Non-pigmented ciliary epithelial cell (primary cell): Measurements from ENCODE around the gene ATP6V0B.

Source experiments
- DNase-seq: peaks from one replicate; pipeline ENCODE4 v3.0.0-alpha.2; 2010; ENCODE audit warnings: low read depth

The ATP6V0B gene

DNA sequence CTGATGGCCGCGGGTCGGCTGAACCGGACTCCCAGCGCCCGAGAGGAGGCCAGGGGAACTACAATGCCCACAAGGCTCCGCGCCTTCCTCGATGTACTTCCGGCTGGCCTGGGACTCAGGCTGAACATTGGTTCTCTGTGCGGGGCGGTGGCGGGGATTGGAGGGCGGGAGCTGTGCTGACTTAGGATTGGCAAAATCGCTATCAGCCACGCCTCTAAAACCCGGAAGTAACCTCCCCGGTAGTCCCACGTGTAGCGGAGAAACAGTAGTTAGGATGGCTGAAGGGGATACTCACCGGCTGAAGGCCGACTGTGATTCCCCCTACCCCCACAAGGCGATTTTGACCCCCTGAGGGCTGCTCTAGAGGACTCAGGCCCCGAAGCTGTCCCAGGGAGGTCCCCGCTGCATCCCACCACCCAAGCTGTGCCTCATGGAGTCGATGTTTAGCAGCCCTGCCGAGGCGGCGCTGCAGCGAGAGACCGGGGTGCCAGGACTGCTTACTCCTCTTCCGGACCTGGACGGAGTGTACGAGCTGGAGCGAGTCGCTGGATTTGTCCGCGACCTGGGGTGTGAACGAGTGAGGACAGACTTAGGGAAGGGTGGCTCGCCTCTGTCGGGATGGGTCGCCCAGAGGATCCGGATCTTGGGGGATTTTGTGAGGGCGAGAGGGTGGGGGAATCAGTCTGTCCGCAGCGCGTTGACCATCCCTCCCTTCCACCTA lies 4.9 kb upstream of the ATP6V0B start, which contains the start of gene DPH2:
TSS of gene DPH2 (plus strand) at position 265 of the 721 bp plus-strand sequence. CDS start at position 431, 166 bp downstream.
- peak; percentile 93 for DNase-seq

DNA sequence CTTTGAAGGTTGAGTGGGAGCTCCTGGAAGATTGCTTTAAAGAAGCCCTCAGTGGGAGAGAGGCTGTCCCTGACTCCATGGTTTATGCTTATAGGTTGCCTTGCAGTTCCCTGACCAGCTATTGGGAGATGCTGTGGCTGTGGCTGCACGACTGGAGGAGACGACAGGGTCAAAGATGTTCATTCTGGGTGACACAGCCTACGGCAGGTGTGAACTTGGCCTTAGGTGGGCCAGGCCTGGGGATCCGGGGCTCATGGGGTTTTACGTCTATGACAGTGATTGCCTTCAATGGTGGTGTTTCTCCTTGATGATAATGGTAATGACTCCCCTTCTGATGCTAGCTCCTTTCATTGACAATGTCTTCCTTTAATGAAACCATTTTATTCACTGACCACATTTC lies 4.3 kb upstream of the ATP6V0B start:
- no peak for DNase-seq

DNA sequence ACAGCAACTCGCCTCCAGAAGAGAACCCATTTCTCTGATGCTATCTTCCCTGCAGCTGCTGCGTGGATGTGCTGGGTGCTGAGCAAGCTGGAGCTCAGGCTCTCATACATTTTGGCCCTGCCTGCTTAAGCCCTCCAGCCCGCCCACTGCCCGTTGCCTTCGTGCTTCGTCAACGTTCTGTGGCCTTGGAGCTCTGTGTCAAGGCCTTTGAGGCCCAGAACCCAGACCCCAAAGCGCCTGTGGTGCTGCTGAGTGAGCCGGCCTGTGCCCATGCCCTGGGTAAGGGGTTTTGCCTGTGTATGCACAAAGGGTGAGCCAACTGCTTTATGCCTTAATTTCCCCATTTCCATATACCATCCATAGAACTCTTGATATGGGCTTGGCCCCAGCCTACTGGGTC lies 3.8 kb upstream of the ATP6V0B start:
- DNase-seq = no peak

DNA sequence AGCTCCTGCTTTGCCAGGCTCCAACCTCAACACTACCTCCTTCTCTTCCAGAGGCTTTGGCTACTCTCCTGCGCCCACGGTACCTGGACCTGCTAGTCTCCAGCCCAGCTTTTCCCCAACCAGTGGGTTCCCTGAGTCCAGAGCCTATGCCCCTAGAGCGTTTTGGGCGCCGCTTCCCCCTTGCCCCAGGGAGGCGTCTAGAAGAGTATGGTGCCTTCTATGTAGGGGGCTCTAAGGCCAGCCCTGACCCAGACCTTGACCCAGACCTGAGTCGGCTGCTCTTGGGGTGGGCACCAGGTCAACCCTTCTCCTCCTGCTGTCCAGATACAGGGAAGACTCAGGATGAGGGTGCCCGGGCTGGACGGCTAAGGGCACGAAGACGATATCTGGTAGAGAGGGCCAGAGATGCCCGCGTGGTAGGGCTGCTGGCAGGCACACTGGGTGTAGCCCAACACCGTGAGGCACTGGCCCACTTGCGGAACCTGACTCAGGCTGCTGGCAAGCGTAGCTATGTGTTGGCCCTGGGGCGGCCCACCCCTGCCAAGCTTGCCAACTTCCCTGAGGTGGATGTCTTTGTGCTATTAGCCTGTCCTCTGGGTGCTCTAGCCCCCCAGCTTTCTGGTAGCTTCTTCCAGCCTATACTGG lies 3.3 kb upstream of the ATP6V0B start:
- no peak for DNase-seq

DNA sequence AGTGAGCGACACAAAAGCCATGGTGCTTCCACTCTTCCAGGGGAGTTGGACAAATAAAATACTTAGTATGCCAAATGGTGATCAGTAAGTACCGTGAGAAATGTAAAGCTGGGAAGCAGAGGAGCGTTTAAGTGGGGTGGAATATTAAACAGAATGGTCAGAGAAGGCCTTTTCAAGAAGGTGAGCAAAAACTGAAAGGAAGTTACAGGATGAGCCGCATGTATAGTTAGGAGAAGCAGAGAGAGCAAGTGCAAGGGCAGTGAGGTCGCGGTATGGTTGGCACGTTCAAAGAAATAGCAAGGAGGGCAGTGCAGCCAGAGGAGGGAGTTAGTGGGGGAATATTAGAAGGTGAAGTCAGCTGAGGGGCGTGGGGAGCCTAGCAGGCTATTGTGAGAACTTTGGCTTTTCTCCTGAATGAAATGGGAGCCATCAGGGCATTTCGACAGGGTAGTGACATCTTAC lies 748 bp upstream of the ATP6V0B start:
- DNase-seq = no peak

DNA sequence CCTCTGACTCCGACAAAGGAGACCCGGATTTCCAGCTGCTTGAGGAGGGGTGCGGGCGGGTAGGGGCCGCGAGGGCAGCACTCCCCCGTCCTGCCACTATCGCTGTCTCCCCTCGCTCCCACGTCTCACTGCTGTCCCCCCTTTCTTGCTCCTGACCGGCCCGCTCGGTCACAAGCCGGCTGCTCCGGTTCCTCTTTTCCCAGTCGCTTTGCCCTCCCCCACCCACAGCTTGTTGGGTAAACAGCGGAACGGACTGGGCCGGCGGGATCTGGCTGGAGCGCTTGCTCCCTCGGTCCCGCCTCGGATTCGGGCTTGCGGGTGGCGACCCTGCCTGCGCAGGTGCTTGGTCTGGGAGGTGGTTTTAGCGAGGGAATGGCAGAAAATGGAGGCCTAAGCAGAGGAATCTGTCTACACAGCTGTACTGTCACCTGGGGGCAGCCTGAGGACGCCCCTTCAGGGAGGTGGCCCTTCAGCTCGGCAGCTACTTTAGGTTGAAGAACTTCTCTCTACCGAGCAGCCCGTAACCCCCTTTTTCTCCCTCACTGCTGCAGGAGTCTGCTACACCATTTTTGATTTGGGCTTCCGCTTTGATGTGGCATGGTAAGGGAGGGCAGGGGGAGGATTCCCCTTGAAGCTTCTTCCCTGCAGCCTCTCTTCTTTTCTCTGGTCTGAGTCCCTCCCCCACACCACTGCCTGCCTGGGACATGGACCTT lies 645 bp downstream of the ATP6V0B start:
- DNase-seq = no peak

DNA sequence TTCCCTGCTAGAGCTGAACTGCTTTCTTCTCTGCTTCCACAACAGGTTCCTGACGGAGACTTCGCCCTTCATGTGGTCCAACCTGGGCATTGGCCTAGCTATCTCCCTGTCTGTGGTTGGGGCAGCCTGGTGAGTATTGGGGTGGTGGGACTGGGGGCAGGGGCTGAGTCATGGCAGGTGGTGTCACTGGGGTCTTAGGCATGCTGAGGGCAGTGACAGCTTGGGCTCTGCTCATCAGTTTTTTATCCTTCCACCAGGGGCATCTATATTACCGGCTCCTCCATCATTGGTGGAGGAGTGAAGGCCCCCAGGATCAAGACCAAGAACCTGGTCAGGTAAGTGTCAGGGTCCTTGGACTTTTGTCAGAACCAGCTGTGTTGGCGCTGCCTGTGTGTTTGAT lies 1.3 kb downstream of the ATP6V0B start:
- no peak for DNase-seq

DNA sequence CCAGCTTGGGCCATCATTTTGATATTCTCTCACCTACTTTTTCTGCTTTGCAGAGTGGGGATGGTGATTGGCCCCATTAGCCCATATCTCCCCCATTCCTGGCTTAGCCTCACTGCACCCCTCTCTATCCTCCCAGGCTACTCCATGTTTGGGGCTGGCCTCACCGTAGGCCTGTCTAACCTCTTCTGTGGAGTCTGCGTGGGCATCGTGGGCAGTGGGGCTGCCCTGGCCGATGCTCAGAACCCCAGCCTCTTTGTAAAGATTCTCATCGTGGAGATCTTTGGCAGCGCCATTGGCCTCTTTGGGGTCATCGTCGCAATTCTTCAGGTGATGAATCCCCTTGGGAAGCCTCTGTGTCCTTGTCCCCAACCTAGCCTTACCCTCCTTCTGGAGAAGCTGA lies 2.1 kb downstream of the ATP6V0B start:
- DNase-seq = no peak

DNA sequence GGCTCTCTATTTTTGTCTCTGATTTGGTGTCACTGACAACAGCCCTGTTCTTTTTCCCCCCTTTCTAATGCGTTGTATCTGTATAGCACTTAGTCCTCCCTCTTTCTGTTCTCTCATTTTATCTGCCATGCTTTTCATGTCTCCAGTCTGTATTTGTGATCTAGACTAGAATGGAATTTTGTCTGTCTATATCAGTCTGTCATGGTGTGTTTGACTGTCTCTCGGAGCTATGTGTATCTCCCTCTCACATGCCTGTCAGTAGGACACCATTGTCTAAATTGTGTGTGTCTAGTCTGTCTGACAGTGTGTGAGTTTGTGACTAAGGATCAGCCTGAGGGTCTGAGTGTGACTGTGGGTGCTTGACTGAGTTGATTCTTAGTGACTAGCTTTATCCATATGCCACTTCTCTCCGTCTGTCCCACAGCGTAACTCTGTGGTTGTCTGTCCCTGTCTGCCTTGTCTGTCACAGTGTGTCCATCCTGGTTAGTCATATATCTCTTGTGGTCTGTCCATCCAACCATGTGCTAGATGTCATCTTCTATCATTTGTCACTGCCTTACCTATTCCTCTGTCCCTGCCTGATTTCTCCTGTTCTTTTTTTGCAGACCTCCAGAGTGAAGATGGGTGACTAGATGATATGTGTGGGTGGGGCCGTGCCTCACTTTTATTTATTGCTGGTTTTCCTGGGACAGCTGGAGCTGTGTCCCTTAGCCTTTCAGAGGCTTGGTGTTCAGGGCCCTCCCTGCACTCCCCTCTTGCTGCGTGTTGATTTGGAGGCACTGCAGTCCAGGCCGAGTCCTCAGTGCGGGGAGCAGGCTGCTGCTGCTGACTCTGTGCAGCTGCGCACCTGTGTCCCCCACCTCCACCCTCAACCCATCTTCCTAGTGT lies 2.9 kb downstream of the ATP6V0B start:
- no peak for DNase-seq

DNA sequence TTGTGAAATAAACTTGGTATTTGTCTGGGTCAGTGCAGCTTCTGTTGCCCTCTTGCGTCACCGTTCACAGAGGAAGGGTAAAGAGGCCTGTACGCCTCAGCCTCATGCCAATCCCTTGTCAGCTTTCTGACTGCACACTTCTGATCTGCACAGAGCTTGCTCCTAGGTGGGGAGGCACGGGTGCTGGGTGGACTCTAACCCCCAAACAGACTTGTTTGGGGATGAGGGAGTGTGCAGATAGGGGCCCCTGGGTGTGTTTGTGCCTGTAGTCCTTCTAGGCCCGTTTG lies 3.4 kb downstream of the ATP6V0B start:
- no peak for DNase-seq

DNA sequence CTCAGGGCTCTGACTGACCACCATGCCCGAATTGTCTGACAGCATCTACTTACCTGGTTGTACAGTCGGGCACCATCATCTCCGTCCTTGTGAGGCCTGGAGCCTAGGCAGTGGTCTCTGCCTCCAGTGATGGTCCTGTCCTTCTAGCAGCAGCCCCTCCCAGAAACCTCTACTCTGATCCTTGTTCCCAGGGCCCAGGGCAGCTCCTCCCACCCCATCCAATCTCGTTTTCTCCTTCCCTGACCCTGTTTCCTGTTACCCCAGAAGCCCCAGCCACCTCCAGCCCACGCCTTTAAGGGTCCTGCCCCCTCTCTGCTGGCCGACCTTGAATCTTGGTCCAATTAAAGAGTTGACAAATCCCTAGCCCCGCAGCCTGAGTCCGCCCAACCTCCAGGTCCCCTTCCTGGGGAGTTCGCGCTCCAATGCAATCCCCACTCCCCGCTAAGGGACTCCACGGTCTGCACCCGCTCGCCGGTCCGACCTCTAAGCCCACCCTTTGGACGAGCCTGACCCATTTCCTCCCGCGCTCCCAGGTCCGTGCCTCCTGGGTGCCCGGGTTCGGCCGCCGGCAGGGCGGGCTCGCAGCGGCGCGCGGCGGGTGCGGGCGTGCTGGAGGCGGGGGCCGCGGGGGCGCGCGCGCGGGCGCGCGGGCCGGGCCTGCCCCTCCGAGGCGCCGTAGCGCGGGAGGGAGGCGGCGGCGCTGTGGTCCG lies 3.9 kb downstream of the ATP6V0B start, which contains the start of gene B4GALT2:
TSS of gene B4GALT2 (plus strand) at position 660 of the 710 bp plus-strand sequence. CDS start 1,951 bp downstream, outside the sequence.
- no peak for DNase-seq

DNA sequence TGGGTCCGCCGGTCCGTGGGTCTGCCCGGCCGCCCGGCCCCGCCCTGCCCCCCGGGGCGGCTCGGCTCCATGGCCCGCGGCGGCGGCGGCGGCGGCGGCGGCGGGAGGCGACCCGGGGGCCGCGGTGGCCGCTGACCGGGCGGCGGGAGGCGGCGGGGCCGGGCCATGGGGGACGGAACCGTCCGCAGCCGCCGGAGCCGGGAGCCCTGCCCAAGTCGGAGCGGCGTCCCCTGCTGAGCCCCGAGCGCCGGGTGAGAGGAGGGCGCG lies 4.4 kb downstream of the ATP6V0B start:
- no peak for DNase-seq

DNA sequence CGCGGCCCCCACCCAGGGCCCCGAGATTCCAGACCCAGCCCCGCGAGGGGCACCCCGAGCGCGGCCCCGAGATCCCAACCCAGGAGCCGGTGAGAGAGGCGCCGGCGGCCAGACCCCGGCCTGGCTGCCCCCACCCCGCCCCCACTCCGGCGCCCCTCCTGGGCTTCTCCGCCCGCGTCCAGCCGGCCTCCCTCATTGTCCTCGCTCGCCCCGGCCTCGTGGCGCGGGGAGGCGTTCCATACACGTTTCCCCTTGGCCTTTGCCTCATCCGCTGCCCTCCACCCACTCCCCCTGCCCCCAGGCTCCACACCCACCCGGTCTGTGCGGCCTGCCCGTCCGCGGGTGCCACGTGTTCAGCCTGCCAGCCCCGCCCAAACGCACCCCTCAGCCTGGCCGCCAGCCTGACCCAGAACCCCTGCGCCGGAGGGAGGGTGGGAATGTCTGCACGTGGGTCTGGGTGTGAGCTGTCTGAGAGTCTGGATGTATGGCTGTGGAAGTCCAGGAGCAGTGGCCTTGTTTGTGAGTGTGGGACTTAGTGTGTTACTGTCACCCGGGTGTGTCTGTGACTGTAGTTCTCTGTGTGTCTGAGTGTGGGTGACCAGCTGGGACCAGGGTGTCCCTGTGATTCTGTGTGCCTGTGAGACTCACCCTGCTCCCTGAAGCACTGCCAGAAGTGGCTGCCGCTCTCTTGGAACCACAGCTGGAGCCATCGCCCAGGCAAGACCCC lies 4.9 kb downstream of the ATP6V0B start:
- no peak for DNase-seq

DNA sequence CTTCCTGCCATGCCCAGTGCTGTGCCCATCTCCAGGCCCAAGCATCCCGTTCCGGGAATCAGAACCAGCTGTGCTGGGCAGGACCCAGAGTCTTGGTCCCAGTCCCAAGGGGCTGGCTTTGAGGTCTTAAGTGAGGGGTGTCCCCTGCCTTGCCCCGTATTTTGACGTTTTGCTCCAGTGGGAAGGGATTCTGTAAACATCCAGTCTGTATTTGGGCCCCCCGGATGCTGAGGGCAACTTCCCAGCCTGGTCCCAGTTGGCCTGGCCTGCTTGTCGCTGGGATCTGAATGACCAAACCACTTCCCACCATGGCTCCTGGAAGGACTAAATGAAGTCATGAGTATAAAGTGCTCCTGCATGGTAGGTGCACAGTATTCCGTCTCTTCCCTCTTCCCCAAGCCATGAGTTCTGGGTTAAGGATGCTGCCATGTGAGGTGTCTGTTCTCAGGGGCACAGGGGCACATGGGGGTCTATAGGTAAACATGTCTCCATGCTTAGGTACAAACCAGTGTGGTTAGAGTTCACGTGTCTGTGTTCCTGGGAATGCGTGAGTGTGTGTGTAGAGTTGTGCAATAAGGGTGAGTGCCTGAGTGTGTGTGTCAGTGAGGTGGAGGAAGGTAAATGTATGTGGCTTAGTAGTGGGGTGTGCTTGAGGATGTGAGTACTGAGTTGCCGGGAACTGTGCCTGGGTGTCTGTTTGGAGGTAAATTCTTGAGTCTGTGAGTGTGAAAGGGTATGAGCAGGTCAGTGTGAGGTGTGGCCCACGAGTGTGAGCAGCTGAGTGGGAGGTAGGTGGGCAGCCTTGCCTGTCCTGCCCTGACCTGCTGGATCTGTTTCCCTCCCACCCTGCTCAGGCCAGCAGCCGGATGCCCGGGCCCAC lies 5.7 kb downstream of the ATP6V0B start:
- no peak for DNase-seq

DNA sequence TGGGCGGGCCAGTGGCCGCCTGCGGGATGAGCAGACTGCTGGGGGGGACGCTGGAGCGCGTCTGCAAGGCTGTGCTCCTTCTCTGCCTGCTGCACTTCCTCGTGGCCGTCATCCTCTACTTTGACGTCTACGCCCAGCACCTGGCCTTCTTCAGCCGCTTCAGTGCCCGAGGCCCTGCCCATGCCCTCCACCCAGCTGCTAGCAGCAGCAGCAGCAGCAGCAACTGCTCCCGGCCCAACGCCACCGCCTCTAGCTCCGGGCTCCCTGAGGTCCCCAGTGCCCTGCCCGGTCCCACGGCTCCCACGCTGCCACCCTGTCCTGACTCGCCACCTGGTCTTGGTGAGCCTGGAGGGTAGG lies 6.4 kb downstream of the ATP6V0B start:
- DNase-seq = no peak

DNA sequence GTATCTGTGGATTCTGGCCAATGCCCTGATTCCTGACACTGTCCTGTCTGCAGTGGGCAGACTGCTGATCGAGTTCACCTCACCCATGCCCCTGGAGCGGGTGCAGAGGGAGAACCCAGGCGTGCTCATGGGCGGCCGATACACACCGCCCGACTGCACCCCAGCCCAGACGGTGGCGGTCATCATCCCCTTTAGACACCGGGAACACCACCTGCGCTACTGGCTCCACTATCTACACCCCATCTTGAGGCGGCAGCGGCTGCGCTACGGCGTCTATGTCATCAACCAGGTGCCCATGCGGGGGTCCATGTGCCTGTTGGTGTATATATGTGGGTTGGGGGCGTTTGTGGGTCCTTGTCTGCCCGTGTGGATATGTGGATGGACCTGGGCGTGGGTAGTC lies 6.9 kb downstream of the ATP6V0B start:
- DNase-seq = no peak

DNA sequence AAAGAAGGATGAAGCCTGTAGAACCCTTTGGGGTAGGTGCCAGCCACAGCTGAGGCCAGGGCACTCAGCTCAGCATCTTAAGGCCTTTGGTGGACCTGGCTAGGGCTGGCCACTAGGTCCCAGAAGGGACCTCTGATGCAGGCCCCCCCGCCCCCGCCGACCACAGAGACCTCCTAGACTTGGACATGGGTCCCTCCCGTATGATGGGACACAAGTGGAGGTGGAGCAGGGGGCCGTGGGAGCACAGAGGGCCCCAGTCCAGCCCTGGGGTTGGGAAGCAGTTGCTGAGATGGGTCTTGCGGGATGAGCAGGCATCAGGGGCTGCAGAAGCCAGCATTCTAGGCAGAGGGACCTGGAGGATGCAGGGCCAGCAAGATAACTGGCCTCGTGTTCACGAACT lies 7.5 kb downstream of the ATP6V0B start:
- DNase-seq = no peak

DNA sequence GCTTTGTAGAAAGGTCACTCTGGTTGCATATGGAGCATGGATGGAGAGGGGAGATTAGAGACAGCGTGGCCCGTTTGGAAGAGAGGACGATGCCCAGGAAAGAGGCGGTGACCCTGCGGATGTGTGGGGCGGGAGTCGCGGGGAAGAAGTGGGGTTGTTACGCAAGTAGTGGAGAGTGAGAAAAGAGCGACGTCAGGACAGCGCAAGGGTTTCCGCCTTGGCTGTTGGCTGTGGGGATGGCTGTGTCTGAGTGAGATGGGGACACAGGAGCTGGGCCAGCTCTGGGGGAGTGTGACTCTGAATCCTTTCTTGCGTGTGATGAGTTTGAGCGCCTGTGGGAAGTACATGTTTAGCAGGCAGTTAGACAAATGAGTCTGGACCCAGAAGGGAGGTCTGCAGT lies 8.0 kb downstream of the ATP6V0B start:
- DNase-seq = no peak

DNA sequence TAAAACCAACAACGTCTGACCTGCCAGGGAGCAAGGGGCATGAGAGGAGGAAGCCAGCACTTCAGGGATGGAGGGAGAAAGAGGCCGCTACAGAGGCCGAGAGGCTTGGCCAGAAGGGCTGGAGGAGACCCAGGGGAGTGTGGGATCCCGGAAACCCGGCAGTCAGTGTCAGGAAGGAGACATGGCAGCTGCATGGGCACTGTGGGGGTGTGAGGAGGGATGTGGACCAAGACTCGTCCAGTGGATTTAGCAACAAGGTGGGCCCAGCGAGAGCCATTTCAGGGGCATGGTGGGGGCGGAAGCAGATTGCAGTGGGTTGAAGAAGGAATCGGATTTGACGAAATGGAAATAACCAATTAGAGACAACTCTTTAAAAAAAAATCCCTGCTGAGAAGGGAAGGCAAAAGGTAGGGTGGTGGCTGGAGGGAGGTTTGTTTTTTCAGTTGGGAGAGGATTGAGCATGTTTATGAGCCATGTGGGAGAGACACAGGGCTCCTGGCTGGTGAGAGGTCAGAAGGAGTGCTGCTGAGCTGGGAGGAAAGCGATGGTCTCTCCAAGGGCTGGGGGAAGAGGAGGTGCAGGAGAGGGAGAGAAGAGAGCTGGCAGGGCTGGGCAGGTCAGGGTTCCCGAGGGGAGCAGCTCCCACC lies 8.6 kb downstream of the ATP6V0B start:
- DNase-seq = no peak

DNA sequence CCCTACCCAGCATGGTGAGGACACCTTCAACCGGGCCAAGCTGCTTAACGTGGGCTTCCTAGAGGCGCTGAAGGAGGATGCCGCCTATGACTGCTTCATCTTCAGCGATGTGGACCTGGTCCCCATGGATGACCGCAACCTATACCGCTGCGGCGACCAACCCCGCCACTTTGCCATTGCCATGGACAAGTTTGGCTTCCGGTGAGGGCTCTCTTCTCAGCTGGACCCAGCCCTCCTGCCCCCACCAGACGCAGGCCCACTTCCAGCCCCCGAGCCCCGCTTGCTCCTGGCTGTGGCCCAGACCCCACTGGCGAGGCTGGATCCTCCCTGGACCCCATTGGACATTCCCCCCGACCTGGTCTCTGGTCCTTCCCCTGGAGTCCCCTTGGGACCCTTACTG lies 10.1 kb downstream of the ATP6V0B start:
- no peak for DNase-seq
